ENCODE measurements around the gene BPIFB2. TPM values are rescaled to one million over a fixed set of nuclear protein-coding genes. Genes with fewer than 3 reads are reported as not detected.

BPIFB2 gene
- total RNA-seq, 1 experiment from 2014 or later, result 0.15 TPM

- ChIA-PET CTCF (no interaction called here), POLR2A (no interaction called here), RAD21 (ENCODE audit: low non-redundant PET in 1 of 2, low total read pairs in 2 of 2, uncharacterized antibody in 2 of 2, unreplicated experiment in 2 of 2) (no interaction called here)
- H3K4me3 ChIP-seq (replicated peaks in 1 of 2; ENCODE audit: low read depth in 1 of 2, low read length in 2 of 2), result no peak overlapping the region
- no peaks in the 10 kb centered on the region for H4K20me1 ChIP-seq (ENCODE audit: insufficient read depth)
- TF ChIP-seq FOSL1 (IDR thresholded peaks at IDR 0.05; ENCODE audit: low read depth), result no peak
- TF ChIP-seq ELF1 (IDR thresholded peaks at IDR 0.05; ENCODE audit: borderline replicate concordance, low read depth), result no peak
- no peak for TF ChIP-seq POLR2AphosphoS5 (IDR thresholded peaks at IDR 0.05; ENCODE audit: low read depth, low read length)
- TF ChIP-seq CBX3 (IDR thresholded peaks at IDR 0.05; ENCODE audit: low read depth), result no peak
- no peak for TF ChIP-seq POLR2A (IDR thresholded peaks at IDR 0.05; ENCODE audit: borderline replicate concordance, extremely low read depth, insufficient read depth, insufficient read length)
- no peak for TF ChIP-seq ZNF274 (IDR thresholded peaks at IDR 0.05; ENCODE audit: low read depth, low read length)
- no peak for TF ChIP-seq EZH2phosphoT487 (IDR thresholded peaks at IDR 0.05; ENCODE audit: borderline replicate concordance)
- TF ChIP-seq ZBTB33 (IDR thresholded peaks at IDR 0.05; ENCODE audit: extremely low read depth, insufficient replicate concordance, low read length), result no peak
- TF ChIP-seq SIN3A (IDR thresholded peaks at IDR 0.05; ENCODE audit: low read depth), result no peak
- TF ChIP-seq ZFX (IDR thresholded peaks at IDR 0.05), result no peak
- TF ChIP-seq CEBPB (IDR thresholded peaks at IDR 0.05; ENCODE audit: low read depth), result no peak
- TF ChIP-seq MAX (IDR thresholded peaks at IDR 0.05), result no peak
- no peak for TF ChIP-seq YY1 (IDR thresholded peaks at IDR 0.05; ENCODE audit: extremely low read depth, insufficient replicate concordance, low read depth, low read length)
- TF ChIP-seq SRF (IDR thresholded peaks at IDR 0.05; ENCODE audit: low read depth), result no peak
- no peak for TF ChIP-seq TCF7L2 (IDR thresholded peaks at IDR 0.05; ENCODE audit: borderline replicate concordance, extremely low read depth, insufficient read depth, insufficient read length)
- TF ChIP-seq SP1 (IDR thresholded peaks at IDR 0.05; ENCODE audit: low read depth), result no peak
- no peak for TF ChIP-seq ATF3 (IDR thresholded peaks at IDR 0.05)
- no peak for TF ChIP-seq EZH2 (IDR thresholded peaks at IDR 0.05)
- TF ChIP-seq EGR1 (IDR thresholded peaks at IDR 0.05; ENCODE audit: low read depth), result no peak
- DNase-seq (ENCODE audit: low read depth, low spot score) (no peak), ATAC-seq (no peak)
- no peaks in the 10 kb centered on the region; a peak in 1 of 4 replicates for H3K9me3 ChIP-seq (ENCODE audit: control insufficient read depth in 1 of 2, insufficient read depth in 1 of 2, low read depth in 1 of 2, low read length in 2 of 2)
- intact Hi-C loops (cut with micrococcal nuclease), result no loop called here
- H3K27me3 ChIP-seq (ENCODE audit: insufficient read depth, low read length), result peaks cover 22% of the 10 kb centered on the region; the same call in 1 of the 2 replicates
- no peaks in the 10 kb centered on the region for H3K4me1 ChIP-seq (ENCODE audit: control insufficient read depth in 1 of 2, insufficient read depth in 2 of 2, low read length in 2 of 2)
- H3K36me3 ChIP-seq (ENCODE audit: control insufficient read depth in 1 of 2, insufficient read depth in 2 of 2, low read length in 2 of 2), result no peaks in the 10 kb centered on the region
- H3K27ac ChIP-seq (ENCODE audit: low read depth, low read length), result no peak overlapping the region
- no peaks in the 10 kb centered on the region for H3K79me2 ChIP-seq (ENCODE audit: insufficient read depth, low read length)
- no peaks in the 10 kb centered on the region for H3K9me2 ChIP-seq (ENCODE audit: insufficient read depth)
- BruUV-seq (replicated peaks), result no TSS peak
- no peak overlapping the region for H3K4me2 ChIP-seq (ENCODE audit: low read length)
- no peak overlapping the region for H2AFZ ChIP-seq (ENCODE audit: low read depth, low read length, poor library complexity, severe bottlenecking)
- H3K9ac ChIP-seq (ENCODE audit: low read length), result no peak overlapping the region
Observed at GRCh38 chr20:33022694-33023438, 15.4 kb downstream of the BPIFB2 start.

Data from HCT116 (cell line).